Epithelial cell of prostate (primary cell): Measurements from ENCODE around the gene SCRN2.

Experiments used
- DNase-seq: peaks from one replicate; pipeline ENCODE4 v3.0.0-alpha.2; 2011; ENCODE audit warnings: low read depth, low spot score
- H3K27ac ChIP-seq: fragments of 450-650 bp; 2 replicates; pipeline ENCODE4 v1.5.1; 2017; ENCODE audit warnings: mild to moderate bottlenecking

SCRN2 gene

DNA sequence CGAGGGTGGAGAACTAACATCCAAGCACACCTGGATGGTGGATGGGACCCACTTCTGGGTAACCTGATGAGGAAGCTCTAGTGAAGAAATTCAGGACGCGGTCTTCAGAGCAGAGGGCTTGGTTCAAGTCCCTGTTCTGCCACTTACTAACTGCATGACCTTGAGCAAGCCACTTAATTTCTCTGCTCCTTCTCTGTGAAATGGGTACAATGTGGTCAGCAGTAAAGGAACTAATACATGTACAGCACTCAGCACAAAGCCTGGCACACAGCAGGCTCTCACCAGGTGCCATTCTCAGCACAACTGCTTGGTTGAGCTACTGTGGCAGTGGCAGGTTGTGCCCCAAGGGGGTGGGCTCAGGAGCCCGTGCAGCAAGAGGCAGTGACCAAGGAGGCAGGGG, 17.6 kb downstream of the SCRN2 start:
- no peak overlapping the region for H3K27ac ChIP-seq
- DNase-seq, result no peak

DNA sequence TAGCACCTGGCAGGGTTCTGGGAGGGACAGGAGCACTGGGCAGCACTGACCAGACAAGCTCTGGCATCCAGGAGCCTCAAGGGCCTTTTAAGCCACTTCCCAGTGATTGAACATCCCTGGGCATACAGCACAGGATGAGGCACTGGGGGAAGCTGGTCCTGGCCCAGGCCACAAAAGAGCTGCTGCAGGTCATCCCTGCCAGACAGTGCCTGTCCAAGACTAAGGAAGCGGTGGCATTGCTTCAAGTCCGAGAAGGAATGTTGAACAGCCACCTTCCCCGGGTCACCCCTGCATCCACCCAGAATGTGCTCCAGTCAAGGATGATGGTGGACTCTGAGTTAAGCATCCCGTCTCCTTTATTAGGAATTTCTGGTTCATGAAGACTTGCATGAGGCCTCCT, 18.3 kb downstream of the SCRN2 start:
- no peak for DNase-seq
- no peak overlapping the region for H3K27ac ChIP-seq

DNA sequence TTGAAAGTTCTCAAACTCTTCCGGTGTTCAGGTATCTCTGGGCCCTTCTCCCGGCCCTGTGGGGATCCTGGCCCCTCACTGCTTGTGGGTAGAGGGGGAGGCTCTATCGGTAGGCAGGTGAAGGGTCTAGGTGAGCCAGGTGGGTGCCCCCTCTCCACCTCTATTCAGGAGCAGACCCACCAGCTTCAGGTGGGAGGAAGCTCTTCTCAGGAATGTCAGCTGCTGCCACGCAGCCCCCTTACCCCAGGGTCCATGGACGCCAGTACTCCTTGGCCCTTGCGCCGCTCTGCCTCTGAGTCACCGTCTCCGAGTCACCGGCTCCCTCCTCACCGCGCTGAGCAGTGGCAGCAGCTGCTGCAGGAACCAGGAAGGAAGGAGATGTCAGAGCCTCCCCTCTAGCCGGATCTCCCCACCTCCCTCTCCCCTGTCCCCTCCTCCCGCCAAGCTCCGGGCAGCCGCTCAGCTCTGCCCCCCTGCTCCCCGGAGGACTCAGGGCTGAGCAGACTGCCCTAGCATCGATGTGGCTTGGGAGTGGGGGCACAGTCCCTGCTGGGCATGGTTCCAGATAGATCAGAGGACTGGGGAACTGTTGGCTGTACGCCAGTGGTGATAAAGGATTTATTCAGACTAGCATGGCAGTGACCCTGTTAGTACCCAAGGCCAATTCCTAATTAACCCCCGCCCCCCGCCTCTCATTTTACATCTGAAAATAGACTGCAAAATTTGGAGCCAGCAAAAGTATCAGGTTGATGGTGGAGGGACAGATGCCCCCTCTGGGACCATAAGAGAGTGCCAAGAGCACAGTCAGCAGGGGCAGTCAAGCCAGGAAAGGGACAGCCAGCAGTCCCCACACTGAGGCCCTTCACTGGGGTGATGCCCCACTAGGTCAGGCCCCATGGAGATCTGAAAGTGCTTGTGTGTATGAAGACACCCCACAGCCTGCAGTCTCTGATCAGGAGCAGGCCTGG, 19.4 kb downstream of the SCRN2 start, which contains the start of gene OSBPL7:
OSBPL7 (minus strand) TSS at position 371 of the 968 bp plus-strand sequence. CDS start 1,516 bp downstream, outside the sequence.
- H3K27ac ChIP-seq, result no peak within 1 kb of the TSS
- no peak for DNase-seq

DNA sequence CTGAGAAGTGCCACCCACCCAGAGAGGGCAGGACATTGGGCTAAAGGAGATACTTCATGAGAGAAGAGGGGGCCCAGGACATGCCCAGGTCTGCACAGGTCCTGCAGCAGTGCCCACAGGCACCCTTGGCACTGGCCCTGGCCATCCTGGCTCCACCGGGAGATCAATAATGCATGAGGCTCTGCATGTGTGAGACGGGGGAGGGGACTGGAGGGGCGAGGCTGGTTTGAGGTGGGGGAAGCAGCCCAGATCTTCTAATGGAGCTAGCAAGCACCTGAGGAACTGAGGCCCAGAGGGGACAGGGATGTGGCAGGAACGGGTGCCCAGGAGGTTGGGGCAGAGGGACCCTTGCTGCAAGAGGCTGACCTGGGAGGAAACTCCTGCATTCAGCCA, 20.0 kb downstream of the SCRN2 start:
- no peak overlapping the region for H3K27ac ChIP-seq

DNA sequence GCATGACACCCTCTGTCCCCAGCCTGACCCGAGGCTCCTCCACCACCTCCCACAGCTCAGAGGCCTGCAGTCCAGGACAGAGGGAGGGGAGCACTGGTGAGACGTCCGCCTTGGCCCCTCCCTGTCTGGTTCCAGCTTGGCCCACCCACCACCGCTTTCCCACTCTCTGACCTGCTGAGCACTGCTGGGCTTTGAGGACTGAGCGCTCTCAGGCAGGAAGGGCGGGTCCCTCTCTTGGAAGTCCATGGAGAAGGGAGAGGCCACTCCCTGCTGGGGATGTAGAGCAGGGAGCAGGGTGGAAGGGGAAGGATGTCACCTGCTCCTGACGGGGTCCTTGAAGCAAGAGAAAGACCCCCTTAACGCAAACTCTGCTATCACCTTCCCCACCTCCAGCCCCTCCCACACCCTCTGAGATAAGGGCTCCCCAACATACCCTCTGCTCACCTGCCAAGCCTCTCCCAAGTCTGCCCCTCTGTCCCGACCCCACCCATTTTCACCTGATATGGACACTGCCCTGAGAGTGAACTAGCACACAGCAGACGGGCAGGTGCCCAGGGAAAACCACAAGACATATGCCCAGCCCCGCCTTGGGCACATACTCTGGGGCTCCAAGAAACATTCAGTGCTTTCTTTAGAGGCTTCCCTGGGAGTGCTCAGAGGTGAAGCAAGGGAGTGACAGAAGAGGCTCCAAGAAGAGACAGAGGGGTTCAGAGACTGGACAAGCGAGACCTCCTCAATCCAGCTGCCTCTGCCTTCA, 20.9 kb downstream of the SCRN2 start:
- DNase-seq, result no peak
- H3K27ac ChIP-seq, result no peak overlapping the region

More for the DNA sequence above, 20.0 kb downstream of the SCRN2 start:
- DNase-seq, result no peak

DNA sequence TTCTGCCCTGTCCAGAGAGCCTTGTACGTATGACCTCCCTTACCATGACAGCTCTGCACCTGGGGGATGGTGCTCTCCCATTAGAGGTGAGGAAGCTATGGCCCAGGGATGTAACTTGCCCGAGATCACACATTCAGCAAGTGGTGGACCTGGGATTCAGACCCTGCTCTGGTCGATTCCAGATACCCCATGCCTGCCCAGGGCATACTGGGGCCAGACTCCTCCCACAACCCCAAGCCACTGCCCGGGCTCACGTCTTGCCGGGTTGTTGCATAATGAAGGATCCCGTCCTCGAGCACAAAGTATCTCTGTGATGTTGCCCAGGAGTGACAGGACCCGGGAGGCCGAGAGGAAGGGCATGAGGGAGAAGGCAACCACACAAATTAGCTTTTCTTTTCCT, 21.6 kb downstream of the SCRN2 start:
- no peak overlapping the region for H3K27ac ChIP-seq
- DNase-seq, result no peak

DNA sequence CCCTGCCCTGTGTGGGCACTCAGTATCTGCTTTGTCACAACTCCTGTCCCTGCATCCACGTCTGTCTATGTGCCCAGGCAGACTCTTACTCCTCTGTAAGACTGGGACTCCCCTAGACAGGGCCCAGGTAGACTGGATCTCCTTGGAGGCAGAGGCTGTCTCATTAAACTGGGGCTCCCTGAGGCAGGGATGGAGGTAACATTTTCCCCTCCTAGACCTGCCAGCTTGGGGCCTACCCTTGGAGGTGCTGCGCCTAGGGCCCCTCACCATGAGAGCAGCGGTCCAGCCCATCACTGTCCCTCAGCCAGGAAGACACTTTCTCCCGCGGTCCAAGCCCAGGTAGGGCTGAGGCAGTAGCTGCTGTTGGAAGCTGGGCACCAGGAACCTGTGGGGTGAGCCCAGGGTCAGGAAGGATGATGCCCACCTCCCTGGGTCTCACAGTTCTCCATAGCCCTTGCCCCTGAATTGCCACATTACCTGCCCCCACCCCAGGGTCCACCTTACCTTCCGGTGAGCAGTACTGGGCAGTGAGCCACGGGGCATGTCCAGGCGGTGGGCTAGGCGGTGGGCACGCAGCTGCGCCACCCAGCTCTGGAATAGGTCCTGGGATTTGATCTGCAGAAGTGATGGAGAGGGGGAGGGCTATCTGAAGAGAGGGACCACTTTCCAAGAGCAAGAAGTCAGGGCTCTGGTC, 22.9 kb downstream of the SCRN2 start:
- DNase-seq, result no peak
- H3K27ac ChIP-seq, result no peak overlapping the region

DNA sequence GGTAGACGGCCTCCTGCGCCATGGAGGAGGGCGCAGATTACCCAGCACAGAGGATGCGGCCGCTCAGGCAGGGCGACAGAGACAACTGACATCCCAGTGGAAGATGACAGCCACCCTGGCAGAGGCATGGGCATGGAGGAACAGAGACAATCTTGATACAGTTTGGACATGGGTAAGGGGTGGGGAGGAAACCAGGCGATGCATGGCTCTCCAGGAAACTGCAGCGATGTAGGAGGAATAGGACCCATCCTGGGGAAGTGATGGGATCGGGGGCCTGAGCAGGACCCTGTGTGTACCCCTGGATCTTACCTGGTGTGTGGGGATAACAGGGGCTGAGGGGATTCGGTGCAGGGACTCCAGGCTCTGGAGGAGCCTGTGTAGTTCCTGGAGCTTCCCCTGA, 24.1 kb downstream of the SCRN2 start:
- H3K27ac ChIP-seq, result no peak overlapping the region
- DNase-seq, result no peak

DNA sequence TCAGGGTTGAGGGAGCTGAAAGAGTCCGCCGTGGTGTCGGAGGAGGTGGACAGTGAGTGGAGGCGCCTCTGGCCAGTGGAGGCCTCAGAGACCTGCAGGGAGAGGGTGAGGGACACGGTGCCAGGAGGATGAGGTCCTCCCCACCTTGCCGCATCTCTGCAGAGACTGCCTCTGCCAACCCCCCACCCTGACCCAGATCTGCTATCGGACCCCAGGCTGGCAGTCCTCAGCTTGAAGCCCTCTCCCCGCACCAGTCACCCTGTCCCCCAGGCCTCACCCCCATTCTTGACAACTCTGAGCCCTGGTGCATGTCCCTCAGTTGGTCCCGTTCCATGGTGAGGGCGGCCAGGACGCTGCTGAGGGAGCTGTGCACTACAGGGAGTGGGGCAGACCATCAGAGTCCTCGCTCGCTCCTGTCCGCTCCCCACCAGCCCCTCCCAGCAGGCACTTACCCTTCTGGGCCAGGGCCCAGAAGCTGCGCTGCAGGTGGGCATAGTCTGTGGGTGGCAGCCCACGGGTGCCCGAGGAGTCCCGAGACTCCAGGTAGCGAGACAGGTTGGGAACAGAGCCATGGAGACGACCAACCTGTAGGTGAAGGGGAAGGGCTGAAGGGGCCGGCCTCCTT, 24.9 kb downstream of the SCRN2 start:
- DNase-seq, result no peak

DNA sequence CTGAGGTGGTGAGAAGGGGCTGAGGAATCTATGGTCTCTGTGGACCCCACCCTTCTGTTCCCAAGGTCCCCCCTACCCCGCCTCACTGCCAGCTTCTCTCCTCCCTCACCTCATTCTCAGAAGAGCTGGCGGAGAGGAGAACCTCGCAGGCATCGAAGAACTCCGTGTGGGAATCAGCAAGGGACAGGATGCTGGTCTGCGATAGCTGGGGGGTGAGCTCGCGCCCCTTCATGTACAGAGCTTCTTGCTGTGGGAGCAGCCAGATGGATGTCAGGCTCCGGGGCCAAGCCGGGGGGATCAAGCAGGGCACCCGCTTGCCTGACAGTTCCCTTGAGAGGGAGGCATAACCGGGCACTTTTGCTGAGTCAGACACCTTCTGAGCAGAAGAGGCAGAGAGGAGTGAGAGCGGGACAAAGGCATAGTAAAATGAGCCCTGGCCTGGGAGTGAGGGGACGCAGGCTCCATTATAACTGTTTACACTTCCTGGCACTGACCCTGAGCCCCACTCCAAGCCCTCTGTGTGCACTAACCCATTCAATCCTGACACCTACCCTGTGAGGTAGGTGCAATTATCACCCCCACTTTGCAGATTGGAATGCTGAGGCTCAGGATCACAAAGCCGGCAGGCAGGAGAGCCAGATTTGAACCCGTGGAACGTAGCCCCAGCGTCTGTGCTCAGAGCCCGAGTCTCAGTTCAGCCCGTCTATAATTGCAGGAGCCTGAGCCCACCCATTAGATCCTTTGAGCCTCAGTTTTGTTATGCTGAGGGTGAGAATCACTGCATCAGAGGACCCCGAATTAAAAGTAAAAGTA, 25.8 kb downstream of the SCRN2 start:
- no peak for DNase-seq
- H3K27ac ChIP-seq, result no peak overlapping the region

More for the DNA sequence above, 24.9 kb downstream of the SCRN2 start:
- no peak overlapping the region for H3K27ac ChIP-seq

DNA sequence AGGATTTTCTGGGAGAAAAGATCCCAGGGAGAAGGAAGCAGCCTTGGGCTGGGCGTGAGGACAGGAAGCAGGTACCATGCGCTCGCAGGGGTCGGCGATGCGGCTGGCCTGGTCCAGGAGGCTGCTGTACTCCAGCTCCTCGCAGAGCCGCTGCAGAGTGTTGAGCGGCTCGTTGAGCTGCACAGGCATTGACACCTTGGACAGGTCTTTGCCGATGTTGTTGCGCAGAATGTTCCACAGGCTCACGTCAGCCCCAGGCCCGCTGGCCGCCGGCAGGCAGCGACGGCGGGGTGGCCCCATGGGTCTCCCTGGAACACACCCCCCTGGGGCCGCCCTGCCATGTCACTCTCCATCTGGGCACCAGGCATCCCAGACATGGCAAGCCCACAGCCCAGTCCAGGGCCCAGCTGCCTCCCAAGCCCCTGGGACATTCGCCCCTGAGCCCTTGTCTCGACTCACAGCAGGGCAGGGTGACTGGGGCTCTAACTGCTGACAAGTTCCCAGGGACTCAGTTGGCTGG, 27.5 kb downstream of the SCRN2 start:
- DNase-seq, result no peak

DNA sequence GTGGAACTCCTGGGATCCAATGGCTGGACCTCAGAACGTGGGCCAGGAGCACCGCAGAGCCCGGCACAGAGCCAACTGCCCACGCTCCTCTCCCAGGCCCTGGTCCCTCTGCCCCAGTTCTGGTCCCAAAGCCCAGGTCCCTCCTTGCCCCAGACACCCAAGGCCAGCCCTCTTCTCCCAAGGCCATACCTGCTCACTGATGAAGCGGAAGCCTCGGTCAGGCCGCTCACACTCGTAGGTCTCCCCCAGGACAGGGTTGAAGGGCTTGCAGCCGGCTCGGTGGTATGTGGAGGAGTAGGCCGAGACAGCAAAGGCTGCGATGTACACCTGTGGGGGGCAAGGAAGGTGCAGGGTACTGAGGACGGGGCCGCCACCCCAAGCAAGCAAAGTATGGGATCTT, 28.0 kb downstream of the SCRN2 start:
- H3K27ac ChIP-seq, result no peak overlapping the region
- DNase-seq, result no peak

More for the DNA sequence above, 27.5 kb downstream of the SCRN2 start:
- no peak overlapping the region for H3K27ac ChIP-seq

DNA sequence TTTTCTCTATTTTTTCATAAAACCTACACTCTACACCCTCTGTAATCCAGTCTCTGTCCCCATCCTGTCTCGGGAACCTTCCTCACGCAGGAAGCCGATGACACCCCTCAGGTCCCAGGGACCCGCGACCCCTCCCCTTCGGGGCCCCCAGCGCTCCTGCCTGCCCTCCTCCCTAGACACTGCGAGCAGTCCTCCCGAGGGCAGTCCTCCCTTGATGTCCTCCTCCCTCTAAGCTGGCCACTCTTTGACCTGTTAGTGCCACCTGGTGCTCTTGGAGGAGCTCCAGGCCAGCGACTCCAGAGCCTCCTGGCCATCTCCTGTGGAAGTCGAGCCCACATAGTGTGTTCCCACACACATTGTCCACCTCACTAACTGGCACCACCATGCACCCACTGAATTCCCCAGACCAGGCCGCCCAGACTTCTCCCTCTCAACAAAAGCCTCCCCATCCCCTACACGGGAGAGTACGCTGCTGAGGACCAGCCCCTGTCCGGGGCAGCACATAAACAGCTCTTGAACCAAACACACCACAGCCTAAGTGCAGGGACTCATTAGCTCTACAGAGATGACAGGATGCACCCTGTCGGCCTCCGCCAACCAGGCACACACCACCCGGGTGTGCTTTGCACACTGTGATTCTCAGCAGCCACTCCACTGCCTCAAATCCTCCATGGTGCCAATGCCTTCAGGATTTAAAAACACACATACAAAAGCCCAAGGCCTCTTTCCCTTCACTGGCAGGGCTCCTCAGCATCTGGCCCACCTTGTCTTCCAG, 28.7 kb downstream of the SCRN2 start:
- no peak overlapping the region for H3K27ac ChIP-seq
- DNase-seq, result no peak

DNA sequence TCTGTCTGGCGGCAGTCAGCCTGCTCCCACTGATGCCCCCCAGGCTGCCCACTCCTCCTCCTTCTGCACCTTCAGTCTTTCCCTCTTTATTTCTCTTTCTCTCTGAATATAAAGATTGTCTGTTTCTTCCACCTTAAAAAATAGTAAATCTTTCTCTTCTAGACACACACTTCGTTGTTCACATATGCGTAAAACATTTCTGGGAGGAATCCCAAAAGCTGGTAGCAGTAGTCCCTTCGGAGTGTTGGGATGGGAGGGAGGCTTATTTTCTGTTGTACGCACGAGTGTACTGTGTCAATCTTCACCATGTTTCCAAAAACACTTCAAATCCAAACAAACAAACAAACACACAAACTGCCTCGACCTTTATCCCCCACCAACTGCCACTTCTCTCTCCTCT, 29.4 kb downstream of the SCRN2 start:
- no peak overlapping the region for H3K27ac ChIP-seq
- DNase-seq, result no peak

DNA sequence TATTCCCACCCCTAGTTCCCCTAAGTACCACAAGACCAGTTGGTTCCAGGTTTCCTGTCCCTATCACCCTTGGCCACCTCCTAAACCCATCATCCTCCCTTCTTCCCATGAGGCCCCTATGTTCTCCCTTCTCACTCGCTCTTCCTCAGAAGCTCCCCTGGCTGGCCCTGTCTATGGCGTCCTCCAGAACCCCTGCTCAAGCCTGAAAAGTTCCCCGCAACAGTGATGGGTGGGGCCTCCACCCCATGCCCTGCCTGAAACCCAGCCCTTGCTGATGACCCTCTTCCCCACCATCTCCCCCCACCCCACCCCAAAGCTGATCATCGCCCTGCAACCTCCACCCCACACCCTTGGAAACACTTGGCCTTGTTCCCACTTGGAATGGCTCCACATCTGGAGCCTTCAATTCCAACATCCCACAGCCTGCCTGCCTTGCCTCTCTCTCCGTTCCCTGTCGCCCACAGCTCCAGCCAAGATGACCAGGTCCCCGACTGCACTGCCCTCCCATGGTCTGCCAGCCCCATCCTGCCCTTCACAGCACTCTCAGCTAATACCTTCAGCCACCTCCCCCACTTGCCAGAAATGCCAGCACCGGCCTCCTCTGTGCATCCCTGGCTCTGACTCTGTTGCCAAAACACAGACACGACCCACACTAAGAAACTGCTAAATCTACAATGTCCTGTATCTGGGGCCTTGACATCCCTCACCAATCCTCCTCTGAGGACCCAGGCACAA, 30.0 kb downstream of the SCRN2 start:
- DNase-seq, result no peak
- H3K27ac ChIP-seq, result peak overlapping the region; percentile 54

DNA sequence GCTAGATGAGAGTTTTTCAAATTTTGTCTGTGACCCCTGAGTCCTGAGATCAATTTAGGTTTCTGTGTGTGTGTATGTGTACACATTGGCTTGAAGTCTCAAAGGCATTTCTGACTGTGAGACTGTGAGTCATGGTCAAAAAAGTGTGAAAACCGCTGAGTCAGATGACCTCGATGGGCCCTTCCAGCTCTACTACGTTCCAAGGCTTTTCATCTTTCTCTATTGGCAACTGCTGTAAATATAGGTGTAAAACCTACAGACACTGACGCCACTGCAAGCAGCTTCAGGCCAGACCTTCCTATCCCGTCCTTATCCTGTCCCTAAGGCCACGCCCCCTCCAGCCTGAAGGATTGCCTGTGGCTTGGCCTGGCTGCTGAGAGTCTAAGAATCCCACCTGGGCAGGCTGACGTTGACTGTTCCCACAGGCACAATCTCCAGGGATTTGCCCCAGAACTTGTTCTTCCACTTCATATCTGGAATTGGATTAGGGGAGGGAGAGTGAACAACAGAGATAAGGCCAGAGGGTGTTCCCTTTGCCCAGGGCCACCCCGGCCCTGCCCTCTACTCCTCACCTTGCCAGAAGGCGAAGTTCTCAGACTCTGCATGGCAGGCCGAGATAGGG, 30.8 kb downstream of the SCRN2 start:
- peak overlapping the region; percentile 54 for H3K27ac ChIP-seq
- DNase-seq, result peak; percentile 83

DNA sequence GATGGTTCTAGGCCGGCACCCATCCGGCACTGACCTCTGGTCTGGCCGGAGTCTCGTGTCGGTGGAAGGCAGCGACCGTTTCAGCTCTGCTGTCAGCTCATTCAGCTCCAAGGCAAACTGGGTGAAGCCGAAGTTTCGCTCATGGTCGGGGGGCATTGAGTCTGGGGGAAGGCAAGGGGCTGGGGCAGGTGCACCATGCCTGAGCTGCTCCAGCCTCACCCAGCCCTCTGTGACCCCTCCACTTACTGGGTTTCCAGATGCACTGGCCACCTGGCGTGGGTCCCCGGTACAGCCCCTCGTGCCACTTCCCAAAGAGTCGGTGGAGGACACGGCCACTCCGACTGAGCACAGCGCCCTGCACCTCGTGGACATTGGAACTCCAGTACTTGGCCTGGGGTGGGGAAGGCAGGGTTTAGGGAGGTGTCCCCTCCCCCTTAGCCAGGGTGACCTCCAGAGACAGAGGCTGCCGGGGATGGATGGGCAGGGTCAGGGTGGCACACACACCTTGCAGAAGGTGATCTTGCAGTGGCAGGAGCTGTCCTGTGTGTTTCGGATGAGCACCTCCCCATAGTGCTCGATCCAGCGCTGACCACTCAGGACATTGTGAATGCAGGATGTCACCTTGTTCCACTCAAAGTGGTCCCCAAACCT, 32.1 kb downstream of the SCRN2 start:
- no peak for DNase-seq
- no peak overlapping the region for H3K27ac ChIP-seq
